Osteocyte (in vitro differentiated cells): ENCODE data around the gene NCL. TPM values are rescaled to one million over a fixed set of nuclear protein-coding genes. Genes with fewer than 3 reads are reported as not detected.

ENCODE experiments used
- DNase-seq: peaks from one replicate; pipeline ENCODE4 v3.0.0; 2021; ENCODE audit warnings: mixed read lengths; ENCODE audit not compliant: unreplicated experiment; ENCODE audit errors: extremely low spot score
- H3K27ac Mint-ChIP-seq: one replicate; pipeline ENCODE4 v1.8.0; 2021; ENCODE audit warnings: mild to moderate bottlenecking, mixed read lengths; ENCODE audit not compliant: unreplicated experiment
- H3K27me3 Mint-ChIP-seq: one replicate; pipeline ENCODE4 v1.8.0; 2021; ENCODE audit warnings: mixed read lengths; ENCODE audit not compliant: unreplicated experiment
- H3K36me3 Mint-ChIP-seq: one replicate; pipeline ENCODE4 v1.8.0; 2021; ENCODE audit warnings: mixed read lengths; ENCODE audit not compliant: unreplicated experiment
- H3K4me1 Mint-ChIP-seq: one replicate; pipeline ENCODE4 v1.8.0; 2021; ENCODE audit warnings: mixed read lengths; ENCODE audit not compliant: unreplicated experiment
- H3K4me3 Mint-ChIP-seq: one replicate; pipeline ENCODE4 v1.8.0; 2021; ENCODE audit warnings: mild to moderate bottlenecking, moderate library complexity, mixed read lengths; ENCODE audit not compliant: unreplicated experiment
- H3K9me3 Mint-ChIP-seq: one replicate; pipeline ENCODE4 v1.8.0; 2021; ENCODE audit warnings: mixed read lengths; ENCODE audit not compliant: unreplicated experiment
- CTCF ChIP-seq: fragments of 200-600 bp; sonication (generic); IDR thresholded peaks from 2 replicates; pipeline ENCODE4 v1.5.0; 2021; ENCODE audit warnings: antibody characterized with exemption, mild to moderate bottlenecking, moderate library complexity
- long read RNA-seq: library from polyadenylated mRNA; unstranded; transcript quantifications from one replicate; pipeline ENCODE4 v2.0.0, GENCODE V29; 2021
- total RNA-seq: library from RNA; stranded (reverse); gene quantifications from 2 replicates; pipeline ENCODE4 v1.2.1, GENCODE V29; 2021

Gene NCL, protein sequence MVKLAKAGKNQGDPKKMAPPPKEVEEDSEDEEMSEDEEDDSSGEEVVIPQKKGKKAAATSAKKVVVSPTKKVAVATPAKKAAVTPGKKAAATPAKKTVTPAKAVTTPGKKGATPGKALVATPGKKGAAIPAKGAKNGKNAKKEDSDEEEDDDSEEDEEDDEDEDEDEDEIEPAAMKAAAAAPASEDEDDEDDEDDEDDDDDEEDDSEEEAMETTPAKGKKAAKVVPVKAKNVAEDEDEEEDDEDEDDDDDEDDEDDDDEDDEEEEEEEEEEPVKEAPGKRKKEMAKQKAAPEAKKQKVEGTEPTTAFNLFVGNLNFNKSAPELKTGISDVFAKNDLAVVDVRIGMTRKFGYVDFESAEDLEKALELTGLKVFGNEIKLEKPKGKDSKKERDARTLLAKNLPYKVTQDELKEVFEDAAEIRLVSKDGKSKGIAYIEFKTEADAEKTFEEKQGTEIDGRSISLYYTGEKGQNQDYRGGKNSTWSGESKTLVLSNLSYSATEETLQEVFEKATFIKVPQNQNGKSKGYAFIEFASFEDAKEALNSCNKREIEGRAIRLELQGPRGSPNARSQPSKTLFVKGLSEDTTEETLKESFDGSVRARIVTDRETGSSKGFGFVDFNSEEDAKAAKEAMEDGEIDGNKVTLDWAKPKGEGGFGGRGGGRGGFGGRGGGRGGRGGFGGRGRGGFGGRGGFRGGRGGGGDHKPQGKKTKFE
- 407 and 421 TPM in 2 replicates for total RNA-seq
- long read RNA-seq, full-length matches to known transcripts, result 1,246 of 1,566 reads
- long read RNA-seq, partial matches to known transcripts, result 282 of 1,566 reads
- long read RNA-seq, other reads (novel, unspliced or antisense), result 38 of 1,566 reads

DNA sequence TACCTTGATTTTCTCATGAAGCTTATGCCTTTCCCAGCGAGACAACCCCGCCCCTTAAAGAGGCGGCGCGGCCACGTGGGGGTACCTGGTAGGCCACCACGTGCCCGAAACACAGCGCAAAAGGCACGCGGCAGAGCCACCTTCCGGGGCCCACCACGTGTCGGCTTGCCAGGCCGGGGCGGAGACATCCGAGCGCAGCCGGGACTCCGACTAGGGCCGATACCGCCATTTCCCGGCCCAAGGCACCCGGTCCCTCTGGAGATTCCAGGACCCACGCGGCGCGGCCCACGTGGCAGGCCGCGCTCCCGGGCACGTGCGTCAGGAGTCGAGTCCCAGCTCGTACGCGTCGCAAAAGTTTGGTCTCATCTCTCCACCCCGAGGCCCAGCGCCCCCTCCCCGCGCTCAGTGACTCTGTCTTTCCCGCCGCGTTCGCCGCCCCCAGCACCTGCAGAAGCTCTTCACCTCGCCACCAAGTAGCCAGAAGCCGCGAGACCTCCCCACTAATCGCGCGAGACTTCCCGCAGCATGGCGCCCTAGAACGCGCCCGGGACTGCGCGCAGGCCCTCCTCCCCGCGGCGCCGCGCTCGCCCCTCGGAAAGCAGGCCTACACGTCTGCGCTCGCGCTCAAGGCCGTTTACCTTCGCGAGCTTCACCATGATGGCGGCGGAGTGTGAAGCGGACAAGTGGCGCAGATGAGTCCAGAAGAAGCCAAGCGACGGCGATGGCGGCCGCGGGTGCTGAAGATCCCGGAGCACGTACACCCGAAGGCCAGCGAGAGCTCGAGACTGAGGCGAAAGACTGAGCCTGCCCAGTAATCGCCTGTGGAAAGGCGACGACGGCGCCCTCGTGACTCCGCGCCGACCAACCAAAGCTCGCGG is at the start of gene NCL:
NCL (minus strand) TSS at position 787 of the 878 bp plus-strand sequence; CDS start at position 656, 131 bp downstream.
- peak within 1 kb of the TSS; percentile 99 for H3K27ac Mint-ChIP-seq
- H3K36me3 Mint-ChIP-seq, result peaks cover 28% of the 10 kb centered on the region
- H3K4me3 Mint-ChIP-seq, result peak within 1 kb of the TSS; percentile 97
- H3K9me3 Mint-ChIP-seq, result no peaks in the 10 kb centered on the region
- H3K4me1 Mint-ChIP-seq, result peaks cover 21% of the 10 kb centered on the region
- H3K27me3 Mint-ChIP-seq, result no peaks in the 10 kb centered on the region
- TF ChIP-seq CTCF, result no peak
- DNase-seq, result peak; percentile 95

DNA sequence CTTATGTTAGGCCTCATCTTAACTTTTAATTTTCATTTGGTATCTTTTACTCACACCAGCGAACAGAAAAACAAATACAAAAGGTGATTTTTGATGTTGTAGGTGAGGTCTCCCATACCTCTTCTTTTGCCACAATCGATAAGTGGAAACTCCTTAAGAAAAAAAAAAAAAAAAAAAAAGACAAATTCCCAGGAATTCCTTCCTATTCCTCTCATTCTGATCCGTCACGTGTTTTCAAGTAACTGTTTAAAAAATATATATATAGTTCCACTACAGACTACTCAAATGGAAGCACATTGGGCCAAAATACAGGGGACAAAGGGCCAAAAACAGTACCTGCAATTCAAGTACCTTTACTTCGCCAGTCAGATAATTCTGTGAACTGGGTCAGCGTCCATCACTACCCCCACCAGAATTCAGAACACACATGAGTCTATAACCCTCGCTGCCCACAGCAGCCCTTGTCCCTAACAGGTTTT is 49.5 kb upstream of the NCL start:
- H3K27ac Mint-ChIP-seq, result peak overlapping the region; percentile 97
- H3K27me3 Mint-ChIP-seq, result no peaks in the 10 kb centered on the region
- H3K4me3 Mint-ChIP-seq, result peak overlapping the region; percentile 92
- no peak for DNase-seq
- TF ChIP-seq CTCF, result no peak
- H3K4me1 Mint-ChIP-seq, result peaks cover 13% of the 10 kb centered on the region
- no peaks in the 10 kb centered on the region for H3K36me3 Mint-ChIP-seq
- no peaks in the 10 kb centered on the region for H3K9me3 Mint-ChIP-seq

- Mint-ChIP-seq H3K4me1 (peaks cover 13% of the 10 kb centered on the region), H3K27ac (no peak overlapping the region), H3K36me3 (no peaks in the 10 kb centered on the region), H3K27me3 (no peaks in the 10 kb centered on the region), H3K9me3 (no peaks in the 10 kb centered on the region), H3K4me3 (no peak overlapping the region)
- no peak for DNase-seq
- TF ChIP-seq CTCF, result no peak
These were observed 47.9 kb upstream of the NCL start for GRCh38 chr2:231512222-231512621.

DNA sequence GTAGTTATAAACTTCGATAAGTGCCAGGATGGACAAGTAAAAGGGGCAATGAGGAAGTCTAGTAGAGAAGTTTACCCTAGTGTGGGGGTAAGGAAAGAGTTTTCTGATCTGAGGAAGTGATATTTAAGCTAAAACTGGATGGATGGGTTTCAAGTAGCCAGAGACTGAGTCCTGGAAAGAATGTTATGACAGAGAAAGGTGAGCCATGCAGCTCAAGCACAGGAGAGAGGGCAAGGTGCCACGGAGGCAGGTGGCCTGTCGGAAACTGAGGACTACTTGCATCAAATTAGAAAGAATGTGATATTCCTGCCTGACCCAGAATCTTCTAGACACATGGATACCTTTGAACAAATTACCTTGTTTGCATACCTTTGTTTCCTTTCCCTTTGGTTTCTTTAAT is 39.5 kb upstream of the NCL start:
- DNase-seq, result no peak

More for the DNA sequence above, 39.5 kb upstream of the NCL start:
- Mint-ChIP-seq H3K4me1 (no peaks in the 10 kb centered on the region), H3K27ac (no peak overlapping the region), H3K4me3 (no peak overlapping the region), H3K36me3 (no peaks in the 10 kb centered on the region), H3K27me3 (no peaks in the 10 kb centered on the region), H3K9me3 (no peaks in the 10 kb centered on the region)
- no peak for TF ChIP-seq CTCF
